CD4-positive, alpha-beta T cell (primary cell): Measurements from ENCODE around the gene RSF1. TPM values are rescaled to one million over a fixed set of nuclear protein-coding genes. Genes with fewer than 3 reads are reported as not detected.

Source experiments
- ATAC-seq: fragments of 200-7000 bp; cut with Tn5 transposase; one replicate; pipeline ENCODE4 v1.10.0; 2022; ENCODE audit warnings: mild to moderate bottlenecking; ENCODE audit not compliant: poor library complexity
- CTCF ChIA-PET: fragments of 350-600 bp; sonication (Branson Sonifier 250); formaldehyde crosslinking; loops from one replicate; lab custom pipeline; 2021; ENCODE audit warnings: antibody characterized with exemption, inconsistent platforms; lab: Charles Lee
- POLR2A ChIA-PET: fragments of 350-600 bp; sonication (Branson Sonifier 250); formaldehyde crosslinking; loops from one replicate; lab custom pipeline; 2021; ENCODE audit warnings: antibody characterized with exemption, inconsistent platforms; lab: Charles Lee
- DNase-seq, 14 experiments: peaks; one replicate each; pipeline ENCODE4 v3.0.0-alpha.2; 2013 to 2020; ENCODE audit warnings: mixed read lengths in 2 of 14
- H3K27ac ChIP-seq, 2 donors: one replicate each; pipeline versions ENCODE4 v1.5.1 to v1.7.0; 2013; ENCODE audit warnings: low read length in 2 of 2, low read depth in 1 of 2, mild to moderate bottlenecking in 1 of 2
- H3K27me3 ChIP-seq, 2 experiments: 1 replicate in 1 of 2; 2 replicates in 1 of 2; pipeline versions ENCODE4 v1.6.1 to v1.7.0; 2013; ENCODE audit warnings: low read length in 2 of 2, control low read depth in 1 of 2, mild to moderate bottlenecking in 1 of 2, moderate library complexity in 1 of 2; ENCODE audit not compliant: insufficient read depth in 2 of 2, control insufficient read depth in 1 of 2
- H3K36me3 ChIP-seq: one replicate; pipeline ENCODE4 v1.6.1; 2013; ENCODE audit warnings: low read length, control low read depth; ENCODE audit not compliant: insufficient read depth
- H3K4me1 ChIP-seq: one replicate; pipeline ENCODE4 v1.6.1; 2013; ENCODE audit warnings: low read length, control low read depth; ENCODE audit not compliant: insufficient read depth
- H3K4me3 ChIP-seq: one replicate; pipeline ENCODE4 v1.5.1; 2013; ENCODE audit warnings: mild to moderate bottlenecking, low read length, moderate library complexity
- H3K9me3 ChIP-seq, 2 experiments: 1 replicate in 1 of 2; 2 replicates in 1 of 2; pipeline versions ENCODE4 v1.6.1 to v1.7.0; 2013; ENCODE audit warnings: low read length in 2 of 2, mild to moderate bottlenecking in 2 of 2, control low read depth in 1 of 2, moderate library complexity in 1 of 2; ENCODE audit not compliant: control insufficient read depth in 1 of 2, insufficient read depth in 1 of 2
- H3K27ac Mint-ChIP-seq: one replicate; pipeline ENCODE4 v1.8.0; 2020; ENCODE audit warnings: mixed read lengths
- H3K27me3 Mint-ChIP-seq: one replicate; pipeline ENCODE4 v1.8.0; 2021; ENCODE audit warnings: mixed read lengths
- H3K36me3 Mint-ChIP-seq: one replicate; pipeline ENCODE4 v1.8.0; 2021; ENCODE audit warnings: low read depth, mixed read lengths
- H3K4me1 Mint-ChIP-seq: one replicate; pipeline ENCODE4 v1.8.0; 2021; ENCODE audit warnings: low read depth, mixed read lengths
- H3K4me3 Mint-ChIP-seq: one replicate; pipeline ENCODE4 v1.8.0; 2020; ENCODE audit warnings: mild to moderate bottlenecking, mixed read lengths
- H3K9me3 Mint-ChIP-seq: one replicate; pipeline ENCODE4 v1.8.0; 2020; ENCODE audit warnings: mixed read lengths
- CTCF ChIP-seq: fragments of 200-600 bp; IDR thresholded peaks from one replicate; pipeline ENCODE4 v1.8.0; 2022; ENCODE audit warnings: antibody characterized with exemption, mild to moderate bottlenecking
- intact Hi-C, 2 experiments: fragments of 100-400 bp; cut with DNase I in 1 of 2; cut with micrococcal nuclease in 1 of 2; formaldehyde crosslinking; loops; one replicate each; pipeline versions ENCODE4 v1.15.1 to v1.9.0; 2023 to 2025; cut with DNase I, micrococcal nuclease
- total RNA-seq, 174 experiments: library from RNA in 2 of 174; stranded (reverse) in 2 of 174; gene quantifications; one replicate each; pipeline ENCODE4 v1.2.3 and lab custom pipeline; 2021 to 2026

RSF1 gene
- total RNA-seq, 2 experiments from 2014 or later = 87.7 to 91.9 TPM

GRCh38 chr11:77698896-77699295, 121.6 kb downstream of the RSF1 start:
- Histone ChIP-seq H3K4me3 (no peak overlapping the region), H3K27ac (no peak overlapping the region), H3K27me3 (no peaks in the 10 kb centered on the region), H3K36me3 (peaks cover 66% of the 10 kb centered on the region), H3K9me3 (no peaks in the 10 kb centered on the region), H3K4me1 (no peaks in the 10 kb centered on the region)
- no peak for DNase-seq
- no peaks in the 10 kb centered on the region for H3K27me3 Mint-ChIP-seq
- peaks cover 82% of the 10 kb centered on the region for H3K36me3 Mint-ChIP-seq
- CTCF ChIA-PET = no interaction called here
- H3K4me3 Mint-ChIP-seq = no peak overlapping the region
- no peak for TF ChIP-seq CTCF
- intact Hi-C loops = no loop called here
- POLR2A ChIA-PET = no interaction called here
- no peak for ATAC-seq
- no peak overlapping the region for H3K27ac Mint-ChIP-seq
- no peaks in the 10 kb centered on the region for H3K9me3 Mint-ChIP-seq
- no peaks in the 10 kb centered on the region for H3K4me1 Mint-ChIP-seq

- Mint-ChIP-seq H3K27me3 (no peaks in the 10 kb centered on the region), H3K27ac (no peak overlapping the region), H3K36me3 (peaks cover 82% of the 10 kb centered on the region), H3K9me3 (no peaks in the 10 kb centered on the region), H3K4me3 (no peak overlapping the region), H3K4me1 (no peaks in the 10 kb centered on the region)
- no peaks in the 10 kb centered on the region for H3K27me3 ChIP-seq
- H3K4me1 ChIP-seq = no peaks in the 10 kb centered on the region
- TF ChIP-seq CTCF = no peak
- H3K27ac ChIP-seq = no peak overlapping the region
- DNase-seq = no peak
- intact Hi-C loops = no loop called here
- no peak for ATAC-seq
- CTCF ChIA-PET = no interaction called here
- no peak overlapping the region for H3K4me3 ChIP-seq
- no peaks in the 10 kb centered on the region for H3K9me3 ChIP-seq
- peaks cover 71% of the 10 kb centered on the region for H3K36me3 ChIP-seq
- POLR2A ChIA-PET = no interaction called here
Measured at GRCh38 chr11:77697865-77698264, 122.7 kb downstream of the RSF1 start.

- Mint-ChIP-seq H3K9me3 (no peaks in the 10 kb centered on the region), H3K4me1 (no peaks in the 10 kb centered on the region), H3K27me3 (no peaks in the 10 kb centered on the region), H3K27ac (no peak overlapping the region), H3K4me3 (no peak overlapping the region), H3K36me3 (peaks cover 81% of the 10 kb centered on the region)
- Histone ChIP-seq H3K27me3 (no peaks in the 10 kb centered on the region), H3K36me3 (peaks cover 71% of the 10 kb centered on the region), H3K27ac (no peak overlapping the region), H3K4me1 (no peaks in the 10 kb centered on the region), H3K4me3 (no peak overlapping the region), H3K9me3 (no peaks in the 10 kb centered on the region)
- ATAC-seq (no peak), DNase-seq (no peak)
- intact Hi-C loops = no loop called here
- ChIA-PET POLR2A (no interaction called here), CTCF (no interaction called here)
- TF ChIP-seq CTCF = no peak
Measured at GRCh38 chr11:77695417-77695816, 125.1 kb downstream of the RSF1 start.
